PC-3 (cell line): ENCODE measurements around the gene EMILIN1.

Experiments used
- CTCF ChIP-seq: fragments of 300-600 bp; sonication (generic); conservative IDR thresholded peaks from 2 replicates; pipeline ENCODE4 v1.5.1; 2017; ENCODE audit warnings: antibody characterized with exemption, low read depth, mild to moderate bottlenecking, low read length
- EZH2 ChIP-seq: fragments of 300-600 bp; sonication (generic); IDR thresholded peaks from one replicate; pipeline ENCODE4 v1.6.1; 2017; ENCODE audit warnings: antibody characterized with exemption, mild to moderate bottlenecking, low read length; ENCODE audit not compliant: unreplicated experiment
- EZH2phosphoT487 ChIP-seq: fragments of 300-600 bp; sonication (generic); IDR thresholded peaks from 2 replicates; pipeline ENCODE4 v1.6.1; 2018; ENCODE audit warnings: mild to moderate bottlenecking, antibody characterized with exemption, low read length, borderline replicate concordance

GRCh38 chr2:27100036-27100435 lies 21.6 kb downstream of the EMILIN1 start:
- TF ChIP-seq CTCF (no peak), EZH2 (no peak), EZH2phosphoT487 (no peak)
